Tibial artery (tissue), 4 donors: ENCODE results near the gene PTPRN2.
A peak's percentile ranks its signal among the peaks of the same experiment; 100 is the strongest.
"Not testable (repeated sequence)": the region's sequence is repeated elsewhere in the genome, so short reads cannot be mapped to it uniquely, and the experiment has no call there.

Source experiments
- DNase-seq, 2 donors: peaks; one replicate each; pipeline ENCODE4 v3.0.0-alpha.2; 2019
- H3K27ac ChIP-seq, 2 donors: fragments of 200-600 bp; sonication (generic) in 1 of 2; 1 replicate in 1 of 2; 2 replicates in 1 of 2; pipeline ENCODE4 v1.5.1; 2018 to 2019; ENCODE audit warnings: mild to moderate bottlenecking in 1 of 2
- H3K27me3 ChIP-seq, 2 donors: fragments of 200-600 bp; sonication (generic) in 1 of 2; one replicate each; pipeline versions ENCODE4 v1.5.1 to v1.6.0; 2016 to 2019
- H3K36me3 ChIP-seq, 3 donors: fragments of 200-600 bp; sonication (generic) in 2 of 3; one replicate each; pipeline ENCODE4 v1.5.1; 2016 to 2019; ENCODE audit warnings: mild to moderate bottlenecking in 2 of 3
- H3K4me1 ChIP-seq, 4 donors: fragments of 200-600 bp; sonication (generic) in 2 of 4; 1 replicate in 3 of 4; 2 replicates in 1 of 4; pipeline ENCODE4 v1.5.1; 2016 to 2019
- H3K4me3 ChIP-seq, 2 donors: fragments of 200-600 bp; sonication (generic) in 1 of 2; 1 replicate in 1 of 2; 2 replicates in 1 of 2; pipeline ENCODE4 v1.5.1; 2018 to 2019; ENCODE audit warnings: mild to moderate bottlenecking in 2 of 2
- H3K9me3 ChIP-seq, 3 donors: fragments of 200-600 bp; sonication (generic) in 1 of 3; one replicate each; pipeline ENCODE4 v1.5.1; 2016 to 2019
- CTCF ChIP-seq, 2 experiments: fragments of 200-600 bp in 1 of 2; fragments of 450-650 bp in 1 of 2; IDR thresholded peaks; one replicate each; pipeline ENCODE4 v1.5.1; 2017 to 2019; ENCODE audit warnings: antibody characterized with exemption in 2 of 2, mild to moderate bottlenecking in 1 of 2, moderate library complexity in 1 of 2
- intact Hi-C: fragments of 100-400 bp; cut with DNase I; formaldehyde crosslinking; loops from one replicate; pipeline ENCODE4 v1.15.0; 2023; ENCODE audit warnings: low total_unique reads

The PTPRN2 gene

GRCh38 chr7:158048569-158048968 lies 539.1 kb downstream of the PTPRN2 start:
- no peaks in the 10 kb centered on the region for H3K4me1 ChIP-seq
- no peak for DNase-seq
- TF ChIP-seq CTCF (IDR thresholded peaks at IDR 0.05): no peak
- intact Hi-C loops: no loop called here
- H3K36me3 ChIP-seq: no peaks in the 10 kb centered on the region
- H3K4me3 ChIP-seq: no peak overlapping the region
- H3K27ac ChIP-seq: no peak overlapping the region
- no peaks in the 10 kb centered on the region for H3K9me3 ChIP-seq
- peaks cover 0 to 3% of the 10 kb centered on the region in 2 donors for H3K27me3 ChIP-seq

- peaks cover 0 to 3% of the 10 kb centered on the region in 2 donors for H3K27me3 ChIP-seq
- no peak overlapping the region for H3K27ac ChIP-seq
- H3K9me3 ChIP-seq: no peaks in the 10 kb centered on the region
- intact Hi-C loops: no loop called here
- DNase-seq: no peak
- no peaks in the 10 kb centered on the region for H3K36me3 ChIP-seq
- TF ChIP-seq CTCF (IDR thresholded peaks at IDR 0.05): no peak
- H3K4me1 ChIP-seq: no peaks in the 10 kb centered on the region
- H3K4me3 ChIP-seq: no peak overlapping the region
Measured at GRCh38 chr7:158047391-158048059, 540.1 kb downstream of the PTPRN2 start.

GRCh38 chr7:158046246-158046645 lies 541.4 kb downstream of the PTPRN2 start:
- H3K4me3 ChIP-seq, H3K27me3 ChIP-seq, DNase-seq, intact Hi-C loops, H3K27ac ChIP-seq, H3K9me3 ChIP-seq, H3K4me1 ChIP-seq, H3K36me3 ChIP-seq: not testable (repeated sequence)

GRCh38 chr7:158044482-158044823 lies 543.2 kb downstream of the PTPRN2 start:
- peaks cover 0 to 3% of the 10 kb centered on the region in 2 donors for H3K27me3 ChIP-seq
- no peak overlapping the region for H3K4me3 ChIP-seq
- peak in 1 of 2 donors; percentile 20 for DNase-seq
- H3K36me3 ChIP-seq: no peaks in the 10 kb centered on the region
- no peaks in the 10 kb centered on the region for H3K4me1 ChIP-seq
- no peak overlapping the region for H3K27ac ChIP-seq
- TF ChIP-seq CTCF (IDR thresholded peaks at IDR 0.05): no peak
- peaks cover 0 to 9% (median 3%) of the 10 kb centered on the region in 3 donors for H3K9me3 ChIP-seq
- intact Hi-C loops: no loop called here

GRCh38 chr7:158043551-158044481 lies 543.8 kb downstream of the PTPRN2 start:
- H3K4me3 ChIP-seq: no peak overlapping the region
- no peaks in the 10 kb centered on the region for H3K4me1 ChIP-seq
- H3K9me3 ChIP-seq: peaks cover 0 to 15% (median 9%) of the 10 kb centered on the region in 3 donors
- peaks cover 0 to 3% of the 10 kb centered on the region in 2 donors for H3K27me3 ChIP-seq
- no peak overlapping the region for H3K27ac ChIP-seq
- TF ChIP-seq CTCF (IDR thresholded peaks at IDR 0.05): no peak
- no peaks in the 10 kb centered on the region for H3K36me3 ChIP-seq
- DNase-seq: peak; percentile 7 to 28
- intact Hi-C loops: no loop called here
